ENCODE data around the gene GSDME.

- no peak for TF ChIP-seq CTCF (IDR thresholded peaks at IDR 0.05 in 4 of 5, conservative IDR thresholded peaks at IDR 0.05 in 1 of 5)
- no peak for TF ChIP-seq POLR2A (IDR thresholded peaks at IDR 0.05)
These were observed 103.0 kb downstream of the GSDME start for GRCh38 chr7:24654305-24654704.
